Activated CD4-positive, alpha-beta T cell treated with anti-CD3 and anti-CD28 coated beads, Interleukin-2, Interleukin-6, amounts not matched to agents 100 ng/mL and 50 ng/mL, durations not matched to agents 16 hours and 8 hours (primary cell): Measurements from ENCODE around the gene KAT14.
"Not testable (repeated sequence)": the region's sequence is repeated elsewhere in the genome, so short reads cannot be mapped to it uniquely, and the experiment has no call there.

Source experiments
- DNase-seq: peaks from one replicate; pipeline ENCODE4 v3.0.0-alpha.2; 2020

Gene KAT14

DNA sequence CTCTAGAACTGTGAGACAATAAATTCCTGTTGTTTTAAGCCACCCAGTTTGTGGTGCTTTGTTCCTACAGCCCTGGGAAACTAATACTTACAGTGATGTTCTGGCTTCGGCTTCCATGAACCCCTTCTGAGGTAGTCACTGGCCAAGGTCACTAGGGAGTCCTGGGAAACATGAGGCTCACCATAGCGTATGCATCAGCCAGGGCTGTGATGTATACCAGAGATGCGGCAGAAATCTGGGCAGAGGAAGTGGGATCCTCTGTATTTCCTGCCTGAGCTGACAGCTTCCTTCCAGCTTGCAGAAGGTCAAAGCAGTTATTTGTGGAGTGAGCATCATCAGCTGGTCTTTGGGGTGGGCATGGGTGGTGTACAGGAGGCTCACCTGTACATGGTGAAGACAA, 27.9 kb downstream of the KAT14 start:
- no peak for DNase-seq

DNA sequence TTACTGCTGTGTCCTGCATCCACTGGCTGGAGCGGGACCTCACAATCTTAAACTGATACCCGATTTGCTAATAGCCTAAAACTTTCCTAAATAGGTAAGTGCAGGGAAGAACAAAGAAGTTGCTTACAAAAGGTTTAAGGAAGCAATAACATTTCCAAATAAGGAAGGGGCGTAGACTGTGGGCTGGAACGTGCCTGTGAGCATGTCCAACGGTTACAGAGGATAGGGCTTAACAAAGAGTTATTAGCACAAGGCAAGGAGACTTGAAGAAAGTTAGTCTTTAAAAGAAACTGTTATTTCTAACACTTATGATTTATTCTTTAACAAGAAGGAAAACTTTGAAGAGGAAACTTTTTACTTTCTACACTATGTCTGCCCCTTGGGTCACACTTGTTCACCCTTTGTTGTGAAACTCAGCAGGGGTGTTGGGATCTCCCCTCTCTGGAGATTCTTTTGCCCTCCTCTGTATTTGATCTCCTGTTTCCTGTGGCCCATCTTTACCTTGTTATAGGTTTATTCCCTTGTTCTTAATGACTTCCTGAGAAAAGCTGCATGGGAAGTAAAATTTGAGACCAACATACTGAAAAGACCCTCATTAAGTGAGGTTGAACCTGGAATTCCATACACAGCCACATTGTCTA, 28.7 kb downstream of the KAT14 start:
- DNase-seq, result no peak

DNA sequence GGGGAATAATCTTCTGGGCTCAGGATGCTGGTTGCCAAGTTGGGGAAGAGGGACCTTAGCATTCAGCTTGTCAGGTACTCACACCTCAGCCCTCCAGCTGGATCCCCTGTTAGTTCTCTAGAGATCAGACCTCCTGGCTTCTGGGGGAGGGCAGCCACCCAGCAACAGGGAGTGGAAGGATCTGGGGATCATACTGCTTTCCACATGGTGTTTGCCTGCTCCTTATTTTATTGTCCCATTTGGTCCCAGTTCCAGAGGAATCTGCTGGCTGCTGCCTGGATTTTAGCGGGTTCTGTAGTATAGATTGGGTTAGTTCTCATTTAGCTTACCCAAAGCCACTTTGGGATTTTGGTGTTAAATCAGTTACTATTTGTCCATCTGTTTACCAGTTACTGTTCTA, 29.3 kb downstream of the KAT14 start:
- no peak for DNase-seq

DNA sequence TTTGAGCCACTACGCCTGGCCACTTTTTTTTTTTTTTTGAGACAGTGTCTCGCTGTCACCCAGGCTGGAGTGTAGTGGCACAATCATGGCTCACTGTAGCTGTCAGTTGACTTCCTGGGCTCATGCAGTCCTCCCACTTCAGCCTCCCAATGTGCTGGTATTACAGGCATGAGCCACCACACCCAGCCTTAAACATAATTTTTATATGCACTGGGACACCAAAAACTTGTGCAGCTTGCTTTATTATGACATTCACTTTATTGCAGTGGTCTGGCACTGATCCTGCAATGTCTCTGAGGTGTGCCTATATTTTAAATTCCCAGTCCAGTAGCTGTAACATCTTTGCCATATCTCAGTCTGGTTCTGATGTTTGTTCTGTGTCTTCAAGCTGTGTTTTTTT, 34.7 kb downstream of the KAT14 start:
- no peak for DNase-seq

DNA sequence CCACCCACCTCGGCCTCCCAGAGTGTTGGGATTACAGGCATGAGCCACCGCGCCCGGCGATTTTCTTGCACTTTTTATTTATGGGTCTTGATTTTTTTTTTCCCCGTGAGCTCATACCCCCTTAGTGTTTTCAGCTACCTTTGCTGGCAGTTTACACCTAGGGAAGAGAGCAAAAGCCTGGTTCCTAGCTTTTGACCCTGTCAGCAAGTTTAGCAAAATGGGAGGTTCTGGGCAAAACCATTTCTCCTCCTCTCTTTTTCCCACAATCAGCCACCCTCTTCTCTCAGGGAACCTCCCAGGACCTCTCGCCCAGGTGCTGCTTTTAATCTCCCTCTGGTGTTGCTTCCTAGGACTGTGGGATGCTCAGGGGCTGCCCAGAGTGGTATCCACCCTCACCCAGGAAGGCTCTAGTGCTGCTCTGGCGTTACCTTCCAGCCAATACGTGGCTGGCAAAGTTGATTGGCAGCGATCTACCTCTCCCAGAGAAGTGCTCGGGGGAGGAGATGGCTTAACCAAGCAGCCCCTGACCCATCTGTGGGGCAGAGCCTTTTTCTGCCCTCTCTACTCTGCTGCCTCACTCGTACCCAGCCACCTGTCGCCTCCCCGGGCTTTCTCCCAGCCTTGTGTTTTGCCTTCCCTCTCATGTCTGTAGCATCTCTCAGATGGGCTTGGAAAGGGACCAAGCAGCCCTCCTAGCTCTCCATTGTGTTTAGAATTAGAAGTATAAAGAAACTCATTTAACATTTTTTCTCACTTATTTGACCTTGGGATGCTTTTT, 37.4 kb downstream of the KAT14 start:
- no peak for DNase-seq

DNA sequence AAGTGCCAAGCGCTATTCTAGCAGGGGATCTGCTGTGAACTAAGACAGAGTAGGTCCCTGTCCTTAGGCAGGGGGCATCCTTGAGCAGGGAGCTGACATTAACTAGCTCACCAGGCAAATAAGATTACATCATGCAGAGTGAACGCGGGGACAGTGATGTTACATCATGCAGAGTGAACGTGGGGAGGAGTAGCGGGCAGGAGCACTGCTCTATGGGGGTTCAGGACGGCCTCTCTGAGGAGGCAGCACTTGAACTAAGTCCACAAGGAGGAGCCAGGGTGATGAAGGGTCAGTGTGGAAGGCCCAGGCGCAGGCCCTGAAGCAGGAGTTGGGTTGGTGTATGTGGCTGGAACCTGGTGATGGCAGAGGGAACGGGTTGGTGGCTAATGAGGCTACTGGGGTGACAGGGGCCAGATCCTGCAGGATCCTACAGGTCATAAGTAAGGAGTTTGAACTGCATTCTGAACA, 38.7 kb downstream of the KAT14 start:
- DNase-seq, result no peak

DNA sequence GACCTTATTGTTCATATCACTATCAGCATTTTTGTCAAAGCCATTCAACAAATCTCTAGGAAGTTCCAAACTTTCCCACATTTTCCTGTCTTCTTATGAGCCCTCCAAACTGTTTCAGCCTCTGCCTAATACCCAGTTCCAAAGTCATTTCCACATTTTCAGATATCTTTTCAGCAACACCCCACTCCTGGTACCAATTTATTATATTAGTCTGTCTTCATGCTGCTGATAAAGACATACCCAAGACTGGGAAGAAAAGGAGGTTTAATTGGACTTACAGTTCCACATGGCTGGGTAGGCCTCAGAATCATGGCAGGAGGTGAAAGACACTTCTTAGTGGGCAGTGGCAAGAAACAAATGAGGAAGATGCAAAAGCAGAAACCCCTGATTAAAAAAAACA, 42.7 kb downstream of the KAT14 start:
- DNase-seq, result not testable (repeated sequence)

DNA sequence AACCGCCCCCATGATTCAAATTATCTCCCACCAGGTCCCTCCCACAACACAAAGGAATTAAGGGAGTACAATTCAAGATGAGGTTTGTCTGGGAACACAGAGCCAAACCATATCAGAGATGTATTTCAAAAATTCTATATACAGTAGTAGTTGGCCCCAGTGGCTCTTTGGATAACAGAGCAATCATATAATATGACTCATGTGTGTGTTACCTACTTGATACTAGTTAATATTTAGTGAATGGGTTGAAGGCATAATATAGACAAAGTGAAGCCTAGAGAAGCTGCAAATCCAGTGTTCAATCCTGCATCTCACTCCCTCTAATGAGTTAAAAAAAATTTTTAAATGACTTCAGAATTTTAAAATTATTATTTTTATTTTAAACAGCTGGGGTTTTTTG, 43.2 kb downstream of the KAT14 start:
- no peak for DNase-seq

DNA sequence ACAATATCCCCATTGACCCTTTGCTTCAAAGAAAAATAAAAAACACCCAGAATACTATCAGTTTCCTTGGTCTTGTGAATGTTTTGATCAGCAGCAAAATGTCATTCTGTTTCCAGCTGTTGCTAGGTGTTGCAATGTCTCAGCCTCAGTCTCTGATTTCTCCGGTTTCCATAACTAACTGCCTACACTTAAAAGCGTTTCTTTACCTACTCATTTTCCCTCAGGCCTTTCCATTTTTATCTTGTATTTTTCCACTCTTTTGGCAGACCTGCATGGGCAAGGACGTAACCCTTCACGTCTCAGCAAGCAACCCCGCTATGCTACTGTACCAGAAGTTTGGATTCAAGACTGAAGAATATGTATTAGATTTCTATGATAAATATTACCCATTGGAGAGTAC, 49.4 kb downstream of the KAT14 start:
- no peak for DNase-seq

DNA sequence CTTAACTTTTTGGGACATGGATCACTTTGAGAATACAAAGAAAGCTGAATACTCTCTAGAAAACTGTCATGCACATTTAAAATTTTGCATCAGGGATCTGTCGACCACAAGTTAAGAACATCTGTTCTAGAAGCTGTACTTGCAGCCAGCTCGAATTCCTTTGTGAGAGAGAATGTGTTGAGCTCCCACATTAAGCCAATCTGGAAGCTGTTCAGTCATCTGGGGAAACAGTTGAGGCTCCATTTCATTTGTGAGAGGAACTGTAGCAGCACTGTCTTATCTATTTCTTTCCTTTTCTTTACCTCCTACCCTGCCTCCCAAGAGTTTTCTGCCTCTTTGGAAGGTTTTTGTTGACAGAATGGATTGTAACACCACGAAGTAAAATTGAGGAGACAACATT, 50.8 kb downstream of the KAT14 start:
- no peak for DNase-seq

DNA sequence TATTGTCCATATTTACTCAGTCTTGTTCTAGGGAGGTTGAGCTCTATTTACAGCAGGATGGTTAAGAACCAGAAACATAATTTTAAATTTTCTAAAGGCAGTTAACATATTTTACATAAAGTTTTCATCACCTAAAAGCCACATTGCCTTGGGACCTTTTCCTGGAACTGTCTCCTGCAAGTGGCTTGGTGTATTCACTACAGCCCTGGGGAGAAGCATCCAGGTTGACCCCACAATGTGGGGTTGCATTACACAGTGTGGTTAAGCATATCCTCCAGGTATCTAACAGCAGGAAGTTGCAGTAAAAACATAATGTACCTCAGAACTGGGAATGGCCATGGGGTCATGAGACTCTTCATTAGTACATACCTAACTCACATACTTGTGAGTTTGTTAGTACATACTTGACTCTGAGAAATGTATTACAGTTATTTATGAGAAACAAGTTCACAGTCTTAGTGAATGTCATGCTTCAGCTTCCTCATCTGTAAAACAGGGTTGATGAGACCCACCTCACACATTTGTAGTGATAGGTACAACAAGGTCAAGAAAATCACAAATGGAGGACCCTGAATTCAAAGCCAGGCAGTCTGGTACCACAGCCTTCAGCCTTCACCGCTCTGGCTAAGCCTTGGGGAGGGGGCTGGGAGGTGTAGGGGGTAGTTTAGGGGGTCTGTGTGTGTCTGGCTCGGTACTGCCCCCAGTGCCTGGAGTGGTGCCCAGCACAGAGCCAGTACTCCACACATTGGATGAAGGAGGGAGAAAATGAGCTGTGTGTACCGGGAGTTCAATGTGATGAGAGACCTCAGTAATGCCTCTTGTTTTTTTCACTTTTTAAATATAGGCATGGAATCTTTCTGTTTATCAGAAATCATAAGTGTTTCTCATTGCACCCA, 52.9 kb downstream of the KAT14 start:
- DNase-seq, result no peak

DNA sequence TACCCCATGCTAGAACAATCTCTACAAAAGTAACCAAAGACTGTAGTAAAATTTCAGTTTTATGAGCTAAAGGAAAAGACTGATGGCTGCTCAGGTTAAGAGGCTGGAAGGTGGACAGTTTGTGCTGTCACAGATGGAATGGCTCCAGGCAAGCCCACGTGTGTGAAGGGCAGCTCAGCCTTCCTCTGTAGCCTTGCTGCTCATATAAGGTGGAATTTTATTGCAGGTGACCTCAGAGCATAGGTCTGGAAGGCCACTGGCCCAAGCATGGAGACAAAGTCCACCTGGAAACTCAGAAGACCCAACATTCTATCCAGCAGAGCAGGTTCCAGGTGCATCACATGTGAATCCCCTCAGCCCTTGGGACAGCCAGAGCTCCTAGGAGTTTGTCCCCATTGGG, 53.6 kb downstream of the KAT14 start:
- no peak for DNase-seq

DNA sequence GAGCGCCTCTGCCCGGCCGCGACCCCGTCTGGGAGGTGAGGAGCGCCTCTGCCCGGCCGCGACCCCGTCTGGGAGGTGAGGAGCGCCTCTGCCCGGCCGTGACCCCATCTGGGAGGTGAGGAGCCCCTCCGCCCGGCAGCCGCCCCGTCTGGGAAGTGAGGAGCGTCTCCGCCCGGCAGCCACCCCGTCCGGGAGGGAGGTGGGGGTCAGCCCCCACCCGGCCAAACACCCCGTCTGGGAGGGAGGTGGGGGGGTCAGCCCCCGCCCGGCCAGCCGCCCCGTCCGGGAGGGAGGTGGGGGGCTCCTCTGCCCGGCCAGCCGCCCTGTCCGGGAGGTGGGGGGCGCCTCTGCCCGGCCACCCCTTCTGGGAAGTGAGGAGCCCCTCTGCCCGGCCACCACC, 56.8 kb downstream of the KAT14 start:
- DNase-seq, result not testable (repeated sequence)

DNA sequence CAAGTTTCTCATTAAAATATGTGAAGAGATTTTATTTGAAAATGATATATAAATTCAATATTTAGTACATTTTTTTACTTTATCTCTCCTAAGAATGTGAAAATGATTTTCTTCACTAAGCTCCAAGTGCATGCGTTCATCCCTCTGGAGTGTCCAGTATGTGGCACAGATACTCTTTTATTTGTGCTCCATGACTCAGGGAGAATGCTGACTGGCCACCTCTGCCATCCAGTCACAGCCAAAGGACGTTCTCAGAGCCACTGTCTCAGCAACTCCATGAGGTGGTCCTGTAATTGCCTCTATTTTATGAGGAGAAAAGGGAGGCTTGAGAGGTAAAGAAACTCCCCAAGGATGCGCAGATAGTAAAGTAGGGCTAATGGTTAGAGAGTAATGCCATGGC, 58.3 kb downstream of the KAT14 start:
- DNase-seq, result no peak

DNA sequence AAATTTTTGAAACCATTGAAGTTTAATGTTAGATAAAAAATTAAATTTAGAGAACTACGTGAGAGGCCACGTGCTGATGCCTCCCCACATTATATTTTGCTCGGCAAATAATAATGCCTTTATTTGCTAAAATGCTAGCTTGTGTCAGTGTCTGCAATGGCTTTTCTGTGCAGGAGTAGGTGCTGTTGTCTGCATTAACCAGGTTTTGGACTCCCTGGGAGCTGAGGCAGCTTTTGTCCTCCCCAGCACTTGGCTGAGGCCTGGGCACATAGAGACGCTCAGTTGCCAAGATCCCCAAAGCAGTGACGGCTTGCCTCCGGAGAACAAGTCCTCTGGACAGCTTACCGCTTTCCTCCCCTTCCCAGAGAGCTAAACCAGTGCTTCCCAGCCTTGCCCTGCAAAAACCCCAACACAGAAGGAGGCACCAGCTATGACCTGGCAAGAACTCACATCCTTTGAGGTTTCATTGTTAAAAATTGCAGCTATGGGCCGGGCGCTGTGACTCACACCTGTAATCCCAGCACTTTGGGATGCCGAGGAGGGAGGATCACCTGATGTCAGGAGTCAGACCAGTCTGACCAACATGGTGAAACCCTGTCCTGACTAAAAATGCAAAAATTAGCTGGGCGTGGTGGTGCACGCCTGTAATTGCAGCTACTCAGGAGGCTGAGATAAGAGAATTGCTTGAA, 59.9 kb downstream of the KAT14 start:
- DNase-seq, result no peak

DNA sequence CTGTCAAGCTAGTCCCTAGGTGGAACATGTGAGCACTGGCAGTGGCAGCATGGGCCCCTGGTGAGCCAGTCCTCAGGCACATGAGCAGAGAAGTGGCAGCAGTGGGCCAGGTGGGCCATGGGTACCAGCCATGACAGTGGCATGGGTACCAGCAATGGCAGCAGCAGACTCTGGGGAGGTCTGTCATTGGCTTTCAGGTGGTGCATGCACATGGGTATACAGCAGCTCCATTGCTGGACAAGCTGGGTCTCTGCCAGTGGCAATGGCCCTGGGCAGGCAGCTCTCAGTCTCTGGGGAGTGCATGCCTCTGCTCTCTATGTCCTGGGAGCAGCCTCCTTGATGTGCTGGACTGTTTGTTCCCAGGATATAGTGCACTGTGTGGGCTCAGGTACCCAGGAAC, 65.3 kb downstream of the KAT14 start:
- DNase-seq, result no peak

DNA sequence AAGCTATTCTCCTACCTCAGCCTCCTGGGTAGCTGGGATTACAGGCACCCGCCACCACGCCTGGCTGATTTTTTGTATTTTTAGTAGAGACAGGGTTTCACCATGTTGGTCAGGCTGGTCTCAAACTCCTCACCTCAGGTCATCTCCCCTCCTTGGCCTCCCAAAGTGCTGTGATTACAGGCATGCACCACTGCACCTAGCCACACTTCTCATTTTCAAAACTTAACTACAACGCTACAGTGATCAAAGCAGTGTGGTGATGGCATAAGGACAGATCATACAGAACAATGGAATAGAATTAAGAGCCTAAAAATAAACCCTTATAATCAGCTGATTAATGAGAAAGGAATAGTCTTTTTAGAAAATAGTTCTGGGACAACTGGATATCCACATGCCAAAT, 66.0 kb downstream of the KAT14 start:
- DNase-seq, result not testable (repeated sequence)

DNA sequence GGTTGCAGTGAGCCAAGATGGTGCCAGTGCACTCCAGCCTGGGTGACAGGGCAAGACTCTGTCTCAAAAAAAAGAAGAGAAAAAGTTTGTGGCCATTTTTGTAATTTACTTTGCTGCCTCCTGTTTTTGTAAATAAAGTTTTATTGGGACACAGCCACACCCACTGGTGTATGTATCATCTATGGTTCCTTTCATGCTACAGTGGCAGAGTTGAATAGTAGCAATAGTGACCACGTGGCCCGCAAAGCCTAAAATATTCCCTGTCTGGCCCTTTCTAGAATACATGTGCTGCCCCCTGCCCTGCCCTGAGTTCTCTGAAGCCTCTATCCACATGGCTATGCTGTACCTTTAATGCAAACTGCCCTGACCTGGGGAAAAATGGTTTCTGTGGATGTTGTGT, 75.3 kb downstream of the KAT14 start:
- DNase-seq, result no peak

DNA sequence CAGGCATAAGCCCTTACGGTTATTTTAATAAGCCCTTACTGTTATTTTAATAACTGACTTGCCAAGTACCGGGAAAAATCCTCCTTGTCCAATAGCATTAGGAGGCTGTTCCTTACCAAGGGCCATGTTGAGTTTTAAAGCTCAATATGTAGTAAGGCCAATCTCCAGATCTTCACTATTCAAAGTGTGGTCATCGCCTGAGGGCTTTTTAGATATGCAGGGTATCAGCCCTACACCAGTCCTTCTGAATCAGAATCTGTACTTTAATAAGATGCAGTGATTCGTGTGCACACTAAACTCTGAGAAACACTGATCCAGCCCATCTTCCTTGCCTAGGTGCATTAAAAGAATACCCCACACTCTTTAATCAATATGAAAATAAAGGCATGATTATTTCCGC, 77.9 kb downstream of the KAT14 start:
- DNase-seq, result no peak

DNA sequence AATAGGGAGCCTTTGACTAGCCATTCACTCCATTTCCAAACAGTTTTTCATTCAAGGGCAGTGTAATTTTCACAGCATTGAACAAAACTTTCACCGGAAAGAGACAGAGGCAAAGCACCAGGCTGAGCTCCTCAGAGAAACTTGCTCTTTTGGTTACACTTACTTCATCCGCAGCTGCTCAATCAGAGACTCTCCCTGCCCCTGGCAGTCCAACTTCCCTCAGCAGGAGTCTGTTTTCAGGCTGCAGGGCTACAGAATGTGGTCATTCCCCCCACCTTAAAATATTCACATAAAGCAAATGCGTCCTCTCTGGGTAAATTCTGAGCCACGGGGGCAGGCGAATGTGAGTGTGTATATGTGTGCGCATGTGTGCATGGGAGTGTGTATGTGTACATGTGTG, 80.6 kb downstream of the KAT14 start:
- DNase-seq, result no peak

DNA sequence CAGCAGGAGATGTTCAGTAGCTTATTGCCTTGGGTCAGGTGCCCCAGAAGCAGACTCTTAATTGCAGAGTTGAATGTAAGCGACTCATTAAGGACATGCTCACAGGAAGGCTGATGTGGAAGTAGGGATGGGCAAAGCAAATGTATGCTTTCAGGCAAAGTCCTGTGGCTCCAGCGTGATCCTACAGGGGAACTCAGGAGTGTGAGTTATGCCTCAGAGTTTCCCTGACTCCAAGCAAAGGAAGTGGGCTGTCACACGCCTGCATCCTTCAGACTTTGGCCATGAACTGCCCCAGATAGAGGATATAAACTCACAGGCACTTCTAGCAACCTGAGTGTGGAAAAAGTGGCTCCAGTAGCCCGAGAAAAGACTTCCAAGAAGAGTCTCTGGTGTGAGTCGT, 85.7 kb downstream of the KAT14 start:
- DNase-seq, result no peak

DNA sequence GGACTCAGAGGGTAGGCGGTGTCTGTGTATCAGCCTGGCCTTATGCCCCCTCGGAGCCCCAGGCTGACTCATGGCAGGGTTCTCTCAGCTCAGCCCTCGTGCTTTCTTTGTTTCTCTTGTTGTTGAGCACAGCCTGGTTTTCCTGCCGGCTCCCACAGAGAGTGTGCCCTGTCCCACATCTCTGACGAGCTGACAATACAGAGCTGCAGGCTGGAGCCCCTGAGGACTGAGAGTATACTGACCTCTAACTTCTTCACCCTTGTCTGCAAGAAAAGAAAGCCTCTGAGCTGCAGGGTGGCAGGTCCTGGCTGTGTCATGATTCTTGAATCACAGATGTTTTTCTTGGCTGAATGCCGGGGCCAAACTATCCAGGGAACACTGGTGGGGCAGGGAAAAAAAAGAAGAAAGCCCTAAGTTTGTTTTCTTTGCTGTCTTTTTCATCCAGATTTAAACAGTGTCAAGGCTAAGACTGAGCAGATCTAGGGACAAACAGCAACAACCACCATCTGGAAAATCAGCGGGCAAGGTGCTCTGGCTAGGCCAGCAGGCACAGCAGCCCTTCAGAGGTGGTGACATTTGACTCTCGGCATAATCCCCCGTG, 87.4 kb downstream of the KAT14 start:
- no peak for DNase-seq

DNA sequence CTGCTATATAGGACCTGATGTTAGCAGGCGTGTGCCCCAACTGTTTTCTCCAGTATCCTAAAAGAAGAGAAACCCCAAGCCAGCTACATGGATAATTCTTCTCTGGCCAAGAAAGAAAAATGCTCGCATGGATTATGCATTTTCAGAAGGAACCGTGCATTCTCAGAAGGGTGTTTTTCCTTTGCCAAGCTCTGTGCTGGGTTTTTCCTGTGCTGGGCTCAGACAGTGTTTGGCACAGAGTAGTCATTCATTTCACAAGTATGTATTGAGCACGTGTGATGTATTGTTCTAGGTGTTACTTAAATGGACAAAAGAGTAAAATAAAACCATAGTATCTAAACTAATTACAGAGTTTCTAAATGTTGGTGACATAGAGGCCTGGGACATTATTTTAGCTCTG, 88.0 kb downstream of the KAT14 start:
- DNase-seq, result no peak
